GM23248 (cell line): ENCODE data around the gene CCT4.

Source experiments
- EZH2 ChIP-seq: fragments of 200-600 bp; sonication (generic); IDR thresholded peaks from 2 replicates; pipeline ENCODE4 v1.6.1; 2018; ENCODE audit warnings: antibody characterized with exemption, mild to moderate bottlenecking; ENCODE audit not compliant: insufficient read depth, poor library complexity, severe bottlenecking
- EZH2phosphoT487 ChIP-seq: fragments of 200-600 bp; sonication (generic); IDR thresholded peaks from 2 replicates; pipeline ENCODE4 v1.6.1; 2018; ENCODE audit warnings: antibody characterized with exemption, moderate library complexity, mild to moderate bottlenecking, low read depth; ENCODE audit not compliant: insufficient read depth

DNA sequence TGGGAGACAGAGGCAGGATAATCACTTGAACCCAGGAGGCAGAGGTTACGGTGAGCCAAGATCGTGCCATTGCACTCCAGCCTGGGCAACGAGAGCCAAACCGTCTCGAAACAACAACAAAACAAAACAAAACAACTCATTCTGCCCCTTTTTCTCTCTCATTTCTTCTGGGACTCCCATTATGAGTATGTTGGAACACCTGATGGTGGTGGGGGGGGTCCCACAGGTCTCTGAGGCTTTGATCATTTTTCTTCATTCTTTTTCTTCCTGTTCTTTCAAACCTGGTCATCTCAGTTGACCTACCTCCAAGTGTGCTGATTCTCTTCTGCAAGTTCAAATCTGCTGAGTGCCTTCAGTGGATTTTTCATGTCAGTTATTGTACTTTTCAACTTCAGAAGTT lies 26.4 kb downstream of the CCT4 start:
- TF ChIP-seq EZH2 = no peak
- no peak for TF ChIP-seq EZH2phosphoT487
